Left lung (tissue), 10 donors: ENCODE measurements around the gene C12orf57. TPM values are rescaled to one million over a fixed set of nuclear protein-coding genes. Genes with fewer than 3 reads are reported as not detected.

Experiments used
- ATAC-seq: fragments of 200-7000 bp; cut with Tn5 transposase; one replicate; pipeline ENCODE4 v1.9.1; 2020; ENCODE audit warnings: moderate library complexity
- DNase-seq, 4 donors: peaks; one replicate each; pipeline ENCODE4 v3.0.0-alpha.2; 2013 to 2020
- H3K27ac ChIP-seq, 2 donors: fragments of 200-600 bp; sonication (generic) in 1 of 2; one replicate each; pipeline versions ENCODE4 v1.5.0 to v1.8.0; 2020 to 2021
- H3K27me3 ChIP-seq, 2 donors: fragments of 200-600 bp; sonication (generic) in 1 of 2; one replicate each; pipeline versions ENCODE4 v1.5.0 to v1.8.0; 2020 to 2021
- H3K36me3 ChIP-seq, 2 donors: fragments of 200-600 bp; sonication (generic) in 1 of 2; one replicate each; pipeline versions ENCODE4 v1.5.0 to v1.8.0; 2020 to 2021
- H3K4me1 ChIP-seq, 2 donors: fragments of 200-600 bp; one replicate each; pipeline ENCODE4 v1.8.0; 2021
- H3K4me3 ChIP-seq, 2 donors: fragments of 200-600 bp; sonication (generic) in 1 of 2; one replicate each; pipeline versions ENCODE4 v1.5.0 to v1.8.0; 2020 to 2021; ENCODE audit warnings: mild to moderate bottlenecking in 1 of 2
- H3K9me3 ChIP-seq, 2 donors: fragments of 200-600 bp; sonication (generic) in 1 of 2; one replicate each; pipeline versions ENCODE4 v1.5.0 to v1.8.0; 2020 to 2021
- intact Hi-C, 2 donors: fragments of 100-400 bp; cut with DNase I; formaldehyde crosslinking; loops; one replicate each; pipeline versions ENCODE4 v1.11.2 to v1.14.2; 2022
- polyA plus RNA-seq, 6 donors: library from polyadenylated mRNA; unstranded; fragments of 120-200 nt; gene quantifications; one replicate each; pipeline ENCODE4 v1.2.1, GENCODE V29; 2013; ENCODE audit not compliant: insufficient read length in 6 of 6
- total RNA-seq, 2 donors: library from RNA; stranded (reverse); fragmentation: NEBNext Ultra II Directional; extraction: Animal tissue kit (Norgen Biotek cat#: 25700); gene quantifications; one replicate each; pipeline ENCODE4 v1.2.1, GENCODE V29; 2021
- TF ChIP-seq, protein P1 (sequence below), 2 donors: fragments of 200-600 bp; sonication (generic) in 1 of 2; IDR thresholded peaks; one replicate each; pipeline versions ENCODE4 v1.5.0 to v1.8.0; 2021; ENCODE audit warnings: antibody characterized with exemption in 2 of 2
- donor health status: DM: no; HTN: yes; CAD: no.
- donor health status: DM: no; HTN: no; CAD: no.

C12orf57 gene
- total and polyA plus RNA-seq, 8 donors = 159 to 239 (median 199) TPM

DNA sequence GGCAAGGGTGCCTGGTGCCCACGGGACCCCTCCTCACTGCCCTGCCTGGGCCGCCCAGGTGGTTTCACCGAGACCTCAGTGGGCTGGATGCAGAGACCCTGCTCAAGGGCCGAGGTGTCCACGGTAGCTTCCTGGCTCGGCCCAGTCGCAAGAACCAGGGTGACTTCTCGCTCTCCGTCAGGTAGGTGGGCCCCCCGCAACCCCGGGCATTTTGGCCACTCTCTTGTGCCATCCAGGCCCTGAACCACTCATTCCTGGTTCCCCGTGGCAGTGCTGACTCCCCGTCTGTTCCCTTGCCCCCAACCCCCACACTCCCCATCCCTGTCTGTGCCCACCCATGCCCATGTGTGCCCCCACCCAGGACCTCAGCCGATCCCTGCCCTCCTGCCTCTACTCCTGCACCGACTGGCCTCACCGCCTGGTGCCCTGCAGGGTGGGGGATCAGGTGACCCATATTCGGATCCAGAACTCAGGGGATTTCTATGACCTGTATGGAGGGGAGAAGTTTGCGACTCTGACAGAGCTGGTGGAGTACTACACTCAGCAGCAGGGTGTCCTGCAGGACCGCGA, 7.8 kb downstream of the C12orf57 start:
- TF ChIP-seq, protein P1, sequence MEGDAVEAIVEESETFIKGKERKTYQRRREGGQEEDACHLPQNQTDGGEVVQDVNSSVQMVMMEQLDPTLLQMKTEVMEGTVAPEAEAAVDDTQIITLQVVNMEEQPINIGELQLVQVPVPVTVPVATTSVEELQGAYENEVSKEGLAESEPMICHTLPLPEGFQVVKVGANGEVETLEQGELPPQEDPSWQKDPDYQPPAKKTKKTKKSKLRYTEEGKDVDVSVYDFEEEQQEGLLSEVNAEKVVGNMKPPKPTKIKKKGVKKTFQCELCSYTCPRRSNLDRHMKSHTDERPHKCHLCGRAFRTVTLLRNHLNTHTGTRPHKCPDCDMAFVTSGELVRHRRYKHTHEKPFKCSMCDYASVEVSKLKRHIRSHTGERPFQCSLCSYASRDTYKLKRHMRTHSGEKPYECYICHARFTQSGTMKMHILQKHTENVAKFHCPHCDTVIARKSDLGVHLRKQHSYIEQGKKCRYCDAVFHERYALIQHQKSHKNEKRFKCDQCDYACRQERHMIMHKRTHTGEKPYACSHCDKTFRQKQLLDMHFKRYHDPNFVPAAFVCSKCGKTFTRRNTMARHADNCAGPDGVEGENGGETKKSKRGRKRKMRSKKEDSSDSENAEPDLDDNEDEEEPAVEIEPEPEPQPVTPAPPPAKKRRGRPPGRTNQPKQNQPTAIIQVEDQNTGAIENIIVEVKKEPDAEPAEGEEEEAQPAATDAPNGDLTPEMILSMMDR (IDR thresholded peaks at IDR 0.05) = no peak
- DNase-seq (peak in 1 of 4 donors; percentile 38), ATAC-seq (no peak)
- Histone ChIP-seq H3K36me3 (peaks cover 0 to 30% of the 10 kb centered on the region in 2 donors), H3K9me3 (no peaks in the 10 kb centered on the region), H3K4me3 (peak overlapping the region; percentile 23 to 69), H3K4me1 (peaks cover 5 to 71% of the 10 kb centered on the region in 2 donors), H3K27me3 (no peaks in the 10 kb centered on the region), H3K27ac (peak overlapping the region; percentile 82 to 93)
- intact Hi-C loops = loop anchor here in 1 of 2 donors (10.0 kb wide), 1 partner anchor 163 kb away; no protein-coding TSS in a partner anchor

DNA sequence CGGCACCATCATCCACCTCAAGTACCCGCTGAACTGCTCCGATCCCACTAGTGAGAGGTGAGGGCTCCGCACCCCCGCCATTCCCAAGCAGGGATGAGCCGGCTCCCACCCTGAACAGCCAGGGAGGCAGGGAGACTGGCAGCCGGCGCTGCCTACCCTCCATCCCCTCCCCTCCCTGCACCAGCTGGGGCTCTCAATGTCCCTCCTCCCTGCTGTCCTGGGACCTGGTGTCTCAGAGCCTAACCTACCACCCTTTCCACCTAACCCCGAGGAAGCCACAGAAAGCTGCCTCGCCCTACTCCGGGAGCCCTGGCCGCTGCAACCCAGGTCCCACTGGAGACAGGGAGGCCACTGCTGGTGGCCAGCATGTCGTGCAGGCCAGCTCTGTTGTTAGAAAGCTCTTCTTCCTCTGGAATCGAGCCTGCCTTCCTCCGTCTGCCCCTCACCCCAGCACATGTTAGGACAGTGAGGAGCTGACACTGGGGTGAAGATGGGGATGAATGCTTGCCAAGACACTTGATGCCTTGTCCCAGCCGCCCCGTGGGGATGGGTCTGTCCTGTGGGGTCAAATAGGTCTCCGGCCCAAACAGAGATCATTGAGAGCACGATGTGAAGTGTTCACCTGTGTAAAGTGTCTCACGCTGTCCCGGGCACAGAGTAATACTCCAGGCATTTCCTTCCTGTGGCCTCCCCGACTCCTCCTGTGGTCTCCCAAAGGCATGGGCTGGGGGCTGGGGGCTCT, 8.5 kb downstream of the C12orf57 start:
- Histone ChIP-seq H3K36me3 (peaks cover 0 to 36% of the 10 kb centered on the region in 2 donors), H3K4me1 (peaks cover 5 to 71% of the 10 kb centered on the region in 2 donors), H3K4me3 (peak overlapping the region; percentile 23 to 69), H3K27ac (peak overlapping the region; percentile 82 to 93), H3K9me3 (no peaks in the 10 kb centered on the region), H3K27me3 (no peaks in the 10 kb centered on the region)
- intact Hi-C loops = loop anchor here in 1 of 2 donors (10.0 kb wide), 1 partner anchor 163 kb away; no protein-coding TSS in a partner anchor
- peak in 2 of 4 donors; percentile 32 to 83 for DNase-seq
- TF ChIP-seq, protein P1 (IDR thresholded peaks at IDR 0.05) = no peak
- no peak for ATAC-seq

DNA sequence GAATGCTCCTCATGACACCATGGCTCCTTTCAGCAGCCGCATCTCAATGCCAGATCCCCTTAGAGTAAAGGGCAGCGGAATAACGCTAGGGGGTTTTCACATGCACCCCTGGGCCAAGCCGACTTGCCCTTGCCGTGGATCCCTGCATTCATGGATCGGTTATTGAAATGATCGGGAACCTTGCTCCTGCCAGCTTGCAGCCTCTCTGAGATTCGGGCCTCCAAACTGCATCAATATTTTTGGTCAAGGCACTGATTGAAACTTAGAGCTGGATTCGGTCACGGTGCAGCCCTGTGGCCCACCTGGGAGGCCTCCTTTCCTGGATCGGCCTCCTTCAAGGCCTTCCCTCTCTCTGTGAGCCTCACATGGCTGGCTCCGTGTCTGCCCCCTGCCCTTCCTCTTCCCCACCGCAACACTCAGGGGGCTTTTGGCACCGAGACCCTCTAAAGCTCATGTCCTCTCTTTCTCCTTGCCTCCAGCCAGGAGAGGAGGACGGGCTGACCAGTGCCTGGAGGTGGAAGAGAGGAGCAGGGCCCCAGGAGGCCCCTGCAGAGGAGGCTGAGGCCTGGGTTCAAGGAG, 9.1 kb downstream of the C12orf57 start:
- peak overlapping the region; percentile 82 to 93 for H3K27ac ChIP-seq
- no peak for DNase-seq
- no peaks in the 10 kb centered on the region for H3K9me3 ChIP-seq
- no peak for ATAC-seq
- peaks cover 0 to 43% of the 10 kb centered on the region in 2 donors for H3K36me3 ChIP-seq
- intact Hi-C loops = loop anchor here in 1 of 2 donors (10.0 kb wide), 1 partner anchor 162 kb away; no protein-coding TSS in a partner anchor
- peaks cover 5 to 74% of the 10 kb centered on the region in 2 donors for H3K4me1 ChIP-seq
- H3K4me3 ChIP-seq = peak overlapping the region; percentile 23 to 69
- H3K27me3 ChIP-seq = no peaks in the 10 kb centered on the region
- TF ChIP-seq, protein P1 (IDR thresholded peaks at IDR 0.05) = no peak

DNA sequence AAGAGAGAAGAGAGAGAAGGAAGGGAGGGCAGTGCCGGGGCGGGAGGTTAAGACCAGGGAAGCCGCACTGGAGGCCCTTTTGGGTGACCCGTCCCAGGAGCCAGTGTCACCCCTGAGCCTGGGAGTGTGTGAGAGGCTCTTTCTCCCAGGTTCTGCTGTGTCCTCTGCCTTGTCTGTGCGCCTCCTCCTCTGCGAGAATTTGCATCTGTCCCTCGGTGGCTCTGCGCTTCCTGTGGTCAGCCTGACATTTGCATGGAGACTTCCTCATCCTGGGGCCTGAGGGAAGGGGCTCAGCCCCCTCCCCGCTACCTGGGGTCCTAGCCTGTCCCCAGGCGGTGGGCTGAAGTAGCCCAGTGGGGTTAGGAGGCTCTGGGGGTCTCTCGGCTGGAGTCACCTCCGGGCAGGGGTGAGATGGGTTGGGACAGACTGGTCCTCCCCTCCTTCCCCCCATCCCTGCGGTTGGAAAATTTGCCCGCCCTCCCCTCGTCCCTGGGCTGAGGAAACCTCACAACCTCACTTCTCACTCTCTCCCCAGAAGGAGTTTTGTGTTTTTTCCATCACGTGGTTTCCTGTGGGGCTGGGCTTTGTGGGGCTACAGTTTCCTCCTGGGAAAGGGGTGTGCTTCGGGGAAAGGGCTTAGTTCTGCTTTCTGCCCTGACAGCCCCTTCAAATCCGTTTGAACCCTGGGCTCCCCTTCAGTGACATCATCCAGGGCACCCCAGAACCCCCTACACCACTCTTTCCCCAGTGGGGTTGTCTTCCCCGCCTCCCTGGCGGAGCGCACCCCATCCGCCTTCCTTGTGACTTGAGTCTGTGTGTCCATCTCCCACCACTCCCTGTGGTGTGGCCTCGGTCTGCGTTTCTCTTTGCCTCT, 9.9 kb downstream of the C12orf57 start:
- Histone ChIP-seq H3K27ac (peak overlapping the region; percentile 82 to 93), H3K9me3 (no peaks in the 10 kb centered on the region), H3K4me1 (peaks cover 5 to 74% of the 10 kb centered on the region in 2 donors), H3K36me3 (peaks cover 0 to 49% of the 10 kb centered on the region in 2 donors), H3K27me3 (no peaks in the 10 kb centered on the region), H3K4me3 (peak overlapping the region; percentile 23 to 69)
- TF ChIP-seq, protein P1 (IDR thresholded peaks at IDR 0.05) = no peak
- ATAC-seq = peak; percentile 65
- intact Hi-C loops = loop anchor here in 1 of 2 donors (10.0 kb wide), 1 partner anchor 161 kb away; no protein-coding TSS in a partner anchor
- peak in 2 of 4 donors; percentile 83 to 90 for DNase-seq
